HG03064 (cell line): ENCODE measurements around the gene PTPRE.

ENCODE experiments used
- ATAC-seq: cut with Tn5 transposase; IDR thresholded peaks from one replicate; pipeline ENCODE4 v1.9.1; 2021; ENCODE audit warnings: low read depth; ENCODE audit not compliant: unreplicated experiment

PTPRE gene

DNA sequence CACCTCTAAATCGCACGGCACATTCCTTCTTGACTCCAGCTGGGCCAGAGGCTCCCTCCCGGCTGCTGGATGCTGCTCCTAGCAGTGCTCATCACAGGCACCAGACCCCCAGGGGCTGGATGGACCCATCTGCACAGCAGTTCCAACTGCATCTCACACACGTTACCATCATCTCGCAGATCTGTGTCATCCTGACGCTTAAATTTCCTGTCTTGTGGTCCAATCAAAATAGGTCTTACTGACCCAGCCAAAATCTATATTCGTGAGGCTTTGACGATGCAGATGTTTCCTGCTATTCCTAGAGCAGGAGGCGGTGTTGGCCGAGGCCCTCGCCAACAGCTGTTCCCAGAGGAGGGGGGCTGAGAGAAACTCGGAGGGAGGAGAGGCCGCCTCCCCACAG lies 111.3 kb downstream of the PTPRE start:
- no peak for ATAC-seq

DNA sequence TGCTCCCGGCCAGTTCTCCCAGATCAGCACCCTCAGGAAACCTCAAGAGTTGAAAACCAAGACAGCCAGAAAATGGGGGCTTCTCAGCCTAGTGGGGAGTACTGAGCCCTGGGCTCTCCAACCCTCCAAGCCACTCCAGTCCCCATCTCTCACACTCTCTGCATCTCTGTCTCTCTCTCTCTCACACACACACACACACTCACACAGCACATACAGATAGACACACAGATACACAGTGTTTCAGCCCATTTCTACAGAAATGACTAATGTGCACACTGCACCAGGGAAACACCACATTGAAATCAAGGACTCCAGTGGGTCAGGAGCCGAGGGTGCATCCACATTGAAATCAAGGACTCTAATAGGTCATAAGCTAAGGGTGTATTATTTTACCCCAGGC lies 111.8 kb downstream of the PTPRE start:
- ATAC-seq = no peak

GRCh38 chr10:128022261-128023196 lies 115.6 kb downstream of the PTPRE start:
- no peak for ATAC-seq

DNA sequence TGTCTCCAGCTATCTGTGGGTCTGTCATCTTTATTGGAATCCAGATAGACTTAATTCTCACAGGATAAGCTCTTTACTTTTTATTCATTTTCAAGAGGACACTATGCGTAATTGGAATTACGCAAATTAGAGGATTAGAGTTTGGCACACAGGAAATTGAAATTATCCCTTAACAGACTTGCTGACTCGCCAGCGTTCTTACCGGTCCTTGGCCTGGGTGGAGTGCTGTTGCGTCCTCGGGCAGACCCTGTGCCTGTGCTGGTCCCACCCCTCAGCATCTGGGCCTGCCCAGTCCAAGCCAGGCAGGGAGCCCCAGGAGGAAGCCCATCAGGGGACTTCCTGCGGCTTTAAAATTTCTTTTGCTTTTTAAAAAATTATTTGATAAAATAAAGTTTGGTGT lies 117.5 kb downstream of the PTPRE start:
- no peak for ATAC-seq

- ATAC-seq = no peak
These were observed 118.5 kb downstream of the PTPRE start for GRCh38 chr10:128025437-128025836.

- ATAC-seq = no peak
These were observed 119.0 kb downstream of the PTPRE start for GRCh38 chr10:128025951-128026350.

DNA sequence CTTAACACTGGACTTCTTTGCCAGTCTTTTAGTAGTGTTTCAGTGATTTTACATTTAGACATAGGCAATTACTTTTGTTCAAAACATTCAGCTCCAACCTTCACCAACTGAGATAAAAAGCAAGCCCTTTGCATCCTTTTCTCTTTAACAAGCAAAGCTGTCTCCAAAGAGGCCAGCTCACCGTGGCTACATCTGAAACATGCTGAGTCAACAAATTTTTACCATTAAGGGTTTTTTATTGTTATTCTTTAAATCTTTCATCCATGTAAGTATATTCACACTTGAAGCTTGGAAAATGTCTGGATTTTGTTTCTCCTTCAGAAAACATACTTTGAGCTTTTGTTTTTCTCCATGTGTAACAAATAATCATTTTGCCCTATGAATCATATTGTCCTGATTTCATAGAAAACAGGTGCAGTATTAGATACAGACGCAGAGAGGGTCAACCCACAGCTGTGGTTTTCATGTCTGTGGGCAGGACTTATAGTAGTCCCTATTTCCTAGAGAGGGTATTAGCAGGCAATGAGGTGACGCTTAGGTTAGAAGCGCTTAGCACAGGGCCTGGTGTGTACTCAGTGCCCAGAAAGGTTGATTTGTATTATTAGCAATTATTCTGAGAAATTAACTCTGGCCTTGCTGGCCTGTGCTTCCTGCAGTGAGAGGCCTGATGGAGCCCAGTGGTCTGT lies 119.9 kb downstream of the PTPRE start:
- no peak for ATAC-seq

DNA sequence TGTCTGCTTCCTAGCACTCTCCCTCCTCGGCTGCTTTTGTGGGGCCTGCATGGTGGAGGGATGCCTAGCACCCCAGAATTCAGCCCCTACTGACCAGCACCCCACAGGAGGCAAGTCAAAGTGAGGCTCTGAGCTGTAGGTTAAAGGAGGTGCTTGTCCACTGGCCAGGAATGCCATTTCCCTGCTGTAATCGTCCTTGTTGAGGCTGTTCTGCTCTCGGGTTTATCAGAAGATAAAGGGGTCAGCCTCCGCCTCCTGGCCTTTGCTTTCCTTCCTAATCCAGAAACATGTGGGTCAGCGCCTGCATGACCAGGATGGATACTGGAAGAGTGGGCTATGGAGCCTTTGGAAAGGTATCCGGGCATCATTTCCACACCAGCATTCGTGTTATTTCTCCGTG lies 120.4 kb downstream of the PTPRE start:
- ATAC-seq = no peak

DNA sequence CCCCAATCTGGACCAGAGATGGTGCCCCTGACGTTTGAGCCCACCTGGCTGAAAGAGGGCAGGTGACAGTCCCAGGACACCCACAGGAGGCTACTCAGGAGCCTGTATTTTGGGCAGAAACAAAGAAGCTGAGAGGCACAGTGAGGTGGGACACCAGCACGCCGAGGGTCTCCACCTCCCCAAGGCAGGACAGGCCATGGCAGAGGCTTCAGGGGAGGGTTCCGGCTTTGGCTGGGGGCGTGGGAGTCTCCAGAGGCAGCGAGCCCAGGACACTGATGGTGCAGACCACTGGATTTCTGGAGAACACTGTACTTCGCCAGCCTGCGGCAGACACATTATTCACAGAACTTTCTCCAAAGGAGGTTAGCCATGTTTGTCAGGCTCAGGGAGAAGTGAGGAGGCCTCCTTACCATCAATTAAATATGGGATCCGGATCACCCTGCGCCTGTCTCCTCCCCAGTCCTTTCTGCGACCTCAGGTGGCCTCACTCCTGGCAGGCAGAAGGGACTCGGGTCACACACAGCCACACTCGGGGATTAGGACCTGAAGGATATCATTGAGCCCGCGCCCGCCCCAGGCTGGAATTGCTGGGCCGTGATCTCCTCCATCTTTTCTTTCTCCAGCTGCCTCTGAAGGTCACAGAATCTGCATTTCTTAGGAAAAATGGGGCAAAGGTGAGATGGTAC lies 121.1 kb downstream of the PTPRE start:
- no peak for ATAC-seq

DNA sequence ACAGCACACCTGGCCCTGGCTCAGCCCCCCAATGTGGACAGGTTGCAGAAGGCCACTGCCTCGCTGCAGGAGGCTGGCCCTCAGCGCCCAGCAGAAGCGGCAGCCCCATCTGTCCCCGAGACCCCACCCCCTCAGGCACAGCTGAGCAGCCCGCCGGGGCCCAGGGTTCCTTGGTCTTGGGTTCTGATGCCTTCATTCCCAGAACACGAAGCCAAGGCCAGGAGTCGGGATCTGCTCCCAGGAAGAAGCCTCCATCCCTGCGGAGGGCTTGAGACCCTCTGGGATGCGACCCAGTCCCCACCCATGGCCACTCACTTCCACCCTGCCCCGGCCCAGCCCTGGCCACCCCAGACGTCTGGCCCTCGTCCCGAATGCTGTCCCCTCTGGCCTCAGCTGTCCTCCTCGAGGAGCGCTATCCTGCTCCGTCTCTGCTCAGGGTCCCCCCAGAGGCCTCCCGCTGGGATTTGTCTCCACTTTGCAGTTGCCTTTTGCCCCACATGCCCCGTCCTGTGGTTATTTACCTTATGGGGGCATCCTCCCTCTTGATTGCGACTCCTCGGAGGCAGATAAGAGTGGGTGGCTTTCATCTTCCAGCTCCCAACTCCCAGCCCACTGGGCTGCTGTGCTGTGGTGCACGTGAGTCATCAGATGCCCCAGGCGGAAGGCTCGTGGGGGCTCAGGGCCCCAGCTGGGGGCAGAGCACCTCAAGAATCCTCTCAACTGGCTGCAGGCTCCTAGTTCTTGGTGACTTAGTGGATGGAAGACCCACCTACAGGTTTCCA lies 121.8 kb downstream of the PTPRE start:
- no peak for ATAC-seq

DNA sequence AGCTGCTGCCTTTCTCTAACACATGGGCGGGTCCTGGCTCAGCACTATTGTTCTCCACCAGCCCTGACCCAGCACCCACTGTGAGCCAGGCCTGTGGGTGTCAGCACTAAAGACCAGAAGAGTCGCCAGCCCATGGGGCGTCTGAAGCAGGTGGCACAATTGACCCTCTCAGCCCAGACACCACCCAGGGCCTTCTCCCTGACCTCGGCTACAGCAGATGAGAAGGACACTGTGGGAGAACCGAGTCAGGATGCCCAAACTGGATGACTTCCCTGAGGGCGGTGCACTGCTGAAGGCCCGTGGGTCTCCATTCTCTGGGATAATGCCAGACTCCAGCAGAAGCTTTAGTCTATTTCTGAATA lies 122.4 kb downstream of the PTPRE start:
- ATAC-seq = no peak

- no peak for ATAC-seq
These were observed 122.9 kb downstream of the PTPRE start for GRCh38 chr10:128029731-128030369.

GRCh38 chr10:128030498-128031072 lies 123.7 kb downstream of the PTPRE start:
- ATAC-seq = no peak

DNA sequence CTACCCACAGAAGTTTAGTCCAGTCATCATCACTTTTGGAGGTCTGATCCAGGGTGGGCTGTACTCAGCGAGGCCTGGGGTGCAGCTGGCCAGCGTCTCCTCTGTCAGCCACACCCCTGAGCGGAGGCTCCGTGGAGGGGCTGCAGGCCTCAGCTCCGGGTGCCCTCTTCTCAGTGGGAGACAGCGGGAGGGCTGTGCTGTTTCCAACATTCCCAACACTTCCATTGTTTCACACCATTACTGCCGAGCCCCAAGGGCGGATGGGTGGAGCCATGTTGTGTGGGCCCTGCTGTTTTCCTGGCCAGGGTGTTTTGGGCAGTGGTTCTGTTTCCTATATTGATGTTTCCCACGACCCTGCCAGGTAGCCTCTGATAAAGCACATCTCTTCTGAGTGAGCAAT lies 124.3 kb downstream of the PTPRE start:
- ATAC-seq = no peak

DNA sequence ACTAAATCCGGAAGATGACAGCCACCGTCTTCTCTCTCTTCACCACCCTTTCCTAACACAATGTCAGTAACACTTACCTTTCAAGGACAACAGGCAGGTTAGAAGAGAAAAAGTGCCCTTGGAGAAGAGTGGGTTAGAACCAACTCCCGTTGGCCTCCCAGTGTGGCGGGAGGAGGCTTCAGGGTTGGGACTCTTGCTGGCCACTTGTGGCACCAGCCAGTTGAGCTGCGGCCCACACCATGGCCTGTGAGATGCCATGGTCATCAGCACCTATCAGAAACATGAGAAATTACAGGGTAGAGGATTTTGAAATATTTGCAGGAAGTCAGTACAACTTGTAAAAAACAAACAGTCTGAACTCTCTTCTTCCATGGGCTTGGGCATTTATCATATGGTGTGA lies 125.6 kb downstream of the PTPRE start:
- no peak for ATAC-seq

GRCh38 chr10:128035557-128035973 lies 128.7 kb downstream of the PTPRE start:
- ATAC-seq = no peak

DNA sequence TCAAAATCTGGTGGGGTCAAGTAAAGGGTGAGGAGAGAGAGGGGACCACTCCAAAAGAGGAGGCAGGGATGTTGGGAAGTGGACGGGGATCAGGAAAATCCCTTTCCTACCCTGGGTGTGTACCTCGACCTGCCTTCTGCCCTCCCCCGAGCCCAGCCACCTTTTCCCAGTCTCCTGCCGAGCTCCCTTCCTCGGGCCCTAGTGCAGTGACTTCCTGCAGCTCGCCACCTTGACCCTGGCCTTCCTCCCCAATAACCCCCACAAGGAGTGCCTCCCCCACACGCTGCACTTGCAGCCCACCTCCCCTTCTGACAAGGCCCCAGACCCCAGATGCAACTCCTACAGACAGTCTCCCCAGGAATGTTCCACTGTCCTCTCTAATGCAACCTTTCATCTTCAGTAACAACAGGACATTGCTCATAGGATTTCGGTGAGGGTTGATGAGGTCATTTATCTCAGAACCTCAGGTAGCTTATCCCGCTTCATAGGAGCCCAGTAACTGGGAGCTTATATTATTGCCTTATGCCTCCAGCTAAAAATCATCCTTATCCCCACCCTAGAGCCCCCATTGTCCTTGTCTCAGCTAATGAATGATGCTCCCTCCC lies 129.2 kb downstream of the PTPRE start:
- ATAC-seq = no peak

DNA sequence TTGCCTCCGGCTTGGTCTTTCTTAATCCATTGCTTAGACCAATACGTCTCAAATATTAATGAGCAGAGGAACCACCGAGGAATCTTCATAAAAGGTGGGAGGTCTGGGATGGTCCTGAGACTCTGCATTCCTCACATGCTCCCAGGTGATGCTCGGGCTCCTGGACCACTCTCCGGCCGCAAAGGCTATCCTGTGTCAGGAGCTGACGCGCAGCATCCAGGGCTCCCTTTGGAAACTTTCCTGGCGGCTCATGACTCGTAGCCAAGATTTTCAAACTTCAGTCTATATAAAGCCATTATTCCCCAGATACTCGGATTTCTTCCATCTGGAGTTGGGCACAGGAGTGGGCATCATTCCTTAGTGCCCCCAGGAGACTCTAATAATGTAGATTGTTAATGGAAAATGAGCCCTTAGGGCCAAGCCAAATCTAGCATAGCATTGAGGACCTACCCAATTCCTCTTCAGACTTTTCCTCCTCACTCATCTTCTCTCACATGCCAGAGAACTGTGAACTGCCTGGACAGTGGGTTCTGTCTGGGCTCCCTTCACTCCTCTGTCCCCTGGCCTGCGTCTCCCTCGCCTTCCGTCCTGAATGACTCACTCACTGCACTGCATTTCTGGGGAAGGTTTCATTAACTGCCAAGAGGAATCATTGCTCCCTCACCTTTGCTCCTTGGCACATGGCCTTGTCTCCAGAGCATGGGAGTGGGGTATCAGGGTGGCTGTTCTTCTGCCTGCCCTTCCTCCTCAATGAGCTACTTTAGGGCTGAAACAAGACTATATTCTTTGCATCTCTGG lies 130.0 kb downstream of the PTPRE start:
- ATAC-seq = no peak

DNA sequence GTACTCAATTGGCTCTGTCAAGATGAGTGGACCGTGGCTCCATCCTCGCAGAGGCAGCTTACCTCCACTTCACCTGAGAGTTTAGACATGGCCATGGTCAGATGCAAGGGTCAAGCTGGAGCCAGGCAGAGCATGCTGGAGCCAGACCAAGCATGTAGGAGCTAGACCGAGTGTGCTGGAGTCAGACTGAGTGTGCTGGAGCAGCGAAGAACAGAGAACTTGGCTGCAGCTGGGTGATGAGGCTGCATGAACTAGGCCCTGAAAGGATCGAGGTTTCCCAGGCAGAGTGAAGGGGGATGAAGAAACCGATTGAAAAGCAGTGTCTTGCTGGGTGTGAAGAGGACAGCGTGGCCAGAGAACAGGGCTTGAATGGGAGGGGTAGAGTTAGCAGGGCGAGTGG lies 133.2 kb downstream of the PTPRE start:
- no peak for ATAC-seq
